GM12873 (cell line): ENCODE results near the gene PI4KB.

Experiments
- CTCF ChIP-seq: IDR thresholded peaks from 2 replicates; pipeline ENCODE4 v1.5.1; 2012; ENCODE audit warnings: low read depth, mild to moderate bottlenecking, moderate library complexity, low read length, control low read depth; ENCODE audit not compliant: insufficient read depth; ENCODE audit errors: missing control alignments

PI4KB gene

GRCh38 chr1:151312826-151313225 lies 14.4 kb downstream of the PI4KB start:
- TF ChIP-seq CTCF, result no peak

GRCh38 chr1:151312411-151312810 lies 14.8 kb downstream of the PI4KB start:
- TF ChIP-seq CTCF, result no peak

- no peak for TF ChIP-seq CTCF
Measured at GRCh38 chr1:151311589-151312331, 15.5 kb downstream of the PI4KB start.

GRCh38 chr1:151311011-151311410 lies 16.2 kb downstream of the PI4KB start:
- TF ChIP-seq CTCF, result no peak

GRCh38 chr1:151309811-151310323 lies 17.3 kb downstream of the PI4KB start:
- TF ChIP-seq CTCF, result no peak

- no peak for TF ChIP-seq CTCF
Measured at GRCh38 chr1:151294742-151295462, 32.3 kb downstream of the PI4KB start.

GRCh38 chr1:151293093-151293492 lies 34.1 kb downstream of the PI4KB start:
- TF ChIP-seq CTCF, result no peak
